Ectodermal cell (in vitro differentiated cells): Measurements from ENCODE around the gene TSGA10IP.

Experiments
- H3K27ac ChIP-seq: 2 replicates; pipeline ENCODE4 v1.7.0; 2013; ENCODE audit warnings: mild to moderate bottlenecking, low read depth, low read length; ENCODE audit not compliant: insufficient read depth, poor library complexity, severe bottlenecking
- H3K27me3 ChIP-seq: 2 replicates; pipeline ENCODE4 v1.7.0; 2013; ENCODE audit warnings: mild to moderate bottlenecking, low read length; ENCODE audit not compliant: insufficient read depth, control insufficient read depth, poor library complexity, severe bottlenecking
- H3K36me3 ChIP-seq: one replicate; pipeline ENCODE4 v1.7.0; 2013; ENCODE audit warnings: low read length; ENCODE audit not compliant: control insufficient read depth, insufficient read depth
- H3K4me1 ChIP-seq: one replicate; pipeline ENCODE4 v1.7.0; 2013; ENCODE audit warnings: low read length; ENCODE audit not compliant: control insufficient read depth, insufficient read depth
- H3K4me3 ChIP-seq: 2 replicates; pipeline ENCODE4 v1.7.0; 2013; ENCODE audit warnings: low read depth, low read length, control low read depth; ENCODE audit not compliant: insufficient read depth
- H3K9me3 ChIP-seq: 2 replicates; pipeline ENCODE4 v1.7.0; 2013; ENCODE audit warnings: mild to moderate bottlenecking, low read length, moderate library complexity; ENCODE audit not compliant: control insufficient read depth
- WGBS, 2 experiments: methylation state at CpG; one replicate each; pipeline ENCODE4 v1.1.7; 2013; ENCODE audit warnings: missing lambda C conversion rate in 2 of 2; 5-methylcytosine and 5-hydroxymethylcytosine counted together

Gene TSGA10IP

DNA sequence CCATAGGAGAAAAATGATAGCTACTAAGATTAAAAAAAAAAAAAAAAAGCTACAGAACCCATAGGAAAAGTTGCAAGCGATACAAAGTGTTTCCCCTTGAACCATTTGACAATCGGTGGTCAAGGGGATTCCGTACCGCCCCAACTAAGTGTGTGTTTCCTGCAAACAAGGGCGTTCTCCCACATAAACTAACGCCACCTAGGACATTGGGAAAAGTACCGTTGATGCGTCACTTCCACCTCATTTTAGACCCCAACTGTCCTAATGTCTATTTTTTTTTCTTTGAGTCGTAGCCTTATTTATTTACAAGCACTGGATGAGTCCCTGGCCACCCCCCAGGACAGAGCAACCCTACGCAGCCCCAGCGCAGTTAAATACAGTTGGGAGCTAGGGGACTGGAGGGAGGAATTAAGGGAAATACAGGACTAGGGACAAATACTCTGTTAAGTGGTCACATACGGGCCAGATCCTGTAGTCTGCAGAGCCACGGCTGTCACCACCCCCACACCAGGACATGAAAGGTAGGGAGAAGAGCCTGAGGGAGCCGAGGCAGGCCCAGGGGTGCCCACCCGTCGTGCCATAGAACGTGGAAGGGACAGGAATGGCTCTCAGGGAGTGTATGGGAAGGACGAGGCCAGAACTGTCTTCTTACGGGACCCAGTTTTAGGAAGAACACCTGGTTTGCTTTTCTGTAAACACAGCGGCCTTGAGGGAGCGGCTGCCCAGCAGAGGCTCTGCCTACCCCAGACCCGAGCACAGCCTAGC lies 37.7 kb downstream of the TSGA10IP start:
- 88% methylated on average over 22 of the region's 22 CpGs for WGBS, 2 experiments
- Histone ChIP-seq H3K4me3 (no peak overlapping the region), H3K9me3 (no peaks in the 10 kb centered on the region), H3K4me1 (no peaks in the 10 kb centered on the region), H3K27ac (no peak overlapping the region), H3K36me3 (peaks cover 9% of the 10 kb centered on the region), H3K27me3 (no peaks in the 10 kb centered on the region)

DNA sequence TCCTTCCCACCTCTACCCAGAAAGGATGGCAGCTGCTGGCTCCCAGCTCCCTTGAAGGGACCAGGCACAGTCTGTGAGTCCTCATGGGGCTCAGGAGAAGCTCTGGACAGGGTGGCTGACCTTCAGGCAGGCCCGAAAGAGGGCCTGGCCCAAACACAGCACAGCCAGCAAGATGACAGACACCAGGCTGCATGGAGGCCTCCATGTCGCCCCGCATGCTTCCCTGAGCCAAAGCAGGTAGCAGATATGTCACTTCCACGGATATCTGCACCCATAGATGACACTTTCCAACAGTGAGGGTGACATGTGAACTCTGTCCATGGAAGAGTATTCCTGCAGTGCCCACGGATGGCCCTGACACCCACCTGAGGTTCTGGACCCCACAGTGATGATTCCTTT lies 38.3 kb downstream of the TSGA10IP start:
- WGBS, 2 experiments: 92 to 93% methylated on average over 5 of the region's 5 CpGs
- Histone ChIP-seq H3K4me1 (no peaks in the 10 kb centered on the region), H3K27ac (no peak overlapping the region), H3K4me3 (no peak overlapping the region), H3K9me3 (no peaks in the 10 kb centered on the region), H3K36me3 (peaks cover 3% of the 10 kb centered on the region), H3K27me3 (no peaks in the 10 kb centered on the region)

DNA sequence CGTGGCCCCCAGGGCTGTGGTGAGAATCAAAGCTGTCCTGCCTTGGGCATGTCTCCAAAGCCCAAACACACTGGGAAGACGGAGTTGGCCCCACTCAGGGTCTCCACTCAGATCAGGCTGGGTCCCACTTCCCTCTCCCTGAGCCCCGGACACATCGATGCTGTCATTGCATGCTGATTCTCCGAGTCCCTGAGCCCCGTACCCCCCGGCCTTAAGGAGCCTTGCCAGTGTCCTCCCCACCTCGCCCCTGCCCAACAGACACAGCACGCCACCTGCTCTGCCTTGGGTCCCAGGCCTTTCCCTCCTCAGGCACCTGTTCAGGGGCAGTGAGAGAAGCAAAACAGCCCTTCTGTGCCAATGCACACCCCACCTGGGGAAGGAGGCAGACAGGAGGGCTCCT lies 42.1 kb downstream of the TSGA10IP start:
- WGBS, 2 experiments: 87% methylated on average over 9 of the region's 9 CpGs
- no peaks in the 10 kb centered on the region for H3K4me1 ChIP-seq

DNA sequence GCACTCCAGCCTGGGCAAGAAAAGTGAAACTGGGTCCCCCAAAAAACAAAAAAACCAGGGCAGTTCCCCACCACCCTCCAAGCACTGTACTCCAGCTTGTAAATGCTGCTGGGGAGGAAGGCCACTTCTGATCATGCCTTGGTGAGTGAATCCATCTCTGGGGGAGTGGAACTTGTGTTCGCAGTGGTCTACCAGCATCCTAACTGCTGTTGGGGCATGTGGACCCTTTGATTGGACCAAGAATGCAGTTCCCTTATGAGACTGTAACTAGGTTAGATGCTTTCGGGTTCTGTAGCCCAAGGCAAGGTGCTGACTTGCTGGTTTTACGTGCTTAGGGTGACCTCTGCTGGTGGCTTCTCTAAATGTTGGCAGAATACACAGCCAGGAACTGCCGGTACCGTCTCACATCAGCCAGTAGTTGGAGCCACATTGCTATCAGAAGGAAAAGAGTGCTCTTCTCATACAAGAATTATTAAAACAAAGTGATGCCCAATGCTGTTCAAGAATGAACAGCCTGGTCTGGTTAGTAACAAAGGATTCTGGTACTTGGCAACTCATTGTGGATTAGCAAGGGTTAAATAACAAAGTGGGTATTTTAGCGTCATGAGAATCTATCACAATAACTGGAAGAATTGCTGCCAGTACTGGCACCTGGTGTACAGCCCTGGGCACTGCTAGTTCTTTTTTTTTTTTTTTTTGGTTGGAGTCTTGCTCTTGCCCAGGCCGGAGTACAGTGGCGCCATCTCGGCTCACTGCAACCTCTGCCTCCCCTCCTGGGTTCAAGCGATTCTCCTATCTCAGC lies 43.7 kb downstream of the TSGA10IP start:
- no peak overlapping the region for H3K4me3 ChIP-seq
- WGBS, 2 experiments: 51 to 53% methylated on average over 10 of the region's 10 CpGs

More for the DNA sequence above, 42.1 kb downstream of the TSGA10IP start:
- no peaks in the 10 kb centered on the region for H3K27me3 ChIP-seq
- H3K9me3 ChIP-seq: no peaks in the 10 kb centered on the region
- H3K4me3 ChIP-seq: no peak overlapping the region
- no peaks in the 10 kb centered on the region for H3K36me3 ChIP-seq
- no peak overlapping the region for H3K27ac ChIP-seq

DNA sequence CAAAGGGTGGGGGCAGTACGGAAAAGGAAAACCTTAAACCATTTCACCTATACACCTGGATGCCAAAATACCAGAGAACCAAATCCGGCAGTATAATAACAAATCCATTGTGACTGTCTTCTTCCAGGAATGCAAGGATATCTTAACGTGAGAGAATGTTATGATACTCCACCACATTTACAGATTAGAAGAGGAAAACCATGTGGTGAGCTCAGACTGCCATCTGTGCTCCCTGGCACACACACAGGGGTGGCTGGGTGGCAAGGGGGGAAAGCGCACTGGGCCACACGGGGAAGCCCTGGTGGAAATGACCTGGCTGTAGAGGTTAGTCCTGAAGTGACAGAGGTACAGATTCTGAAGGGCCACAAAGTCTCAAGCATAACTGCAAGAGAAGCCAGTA lies 46.8 kb downstream of the TSGA10IP start:
- Histone ChIP-seq H3K27me3 (no peaks in the 10 kb centered on the region), H3K36me3 (peaks cover 5% of the 10 kb centered on the region), H3K9me3 (no peaks in the 10 kb centered on the region), H3K4me3 (no peak overlapping the region), H3K4me1 (no peaks in the 10 kb centered on the region), H3K27ac (no peak overlapping the region)
- WGBS, 2 experiments: 93 to 94% methylated on average over 4 to 5 of the region's 5 CpGs

More for the DNA sequence above, 43.7 kb downstream of the TSGA10IP start:
- Histone ChIP-seq H3K9me3 (no peaks in the 10 kb centered on the region), H3K27me3 (no peaks in the 10 kb centered on the region), H3K4me1 (no peaks in the 10 kb centered on the region), H3K27ac (peak overlapping the region; percentile 36), H3K36me3 (no peaks in the 10 kb centered on the region)

DNA sequence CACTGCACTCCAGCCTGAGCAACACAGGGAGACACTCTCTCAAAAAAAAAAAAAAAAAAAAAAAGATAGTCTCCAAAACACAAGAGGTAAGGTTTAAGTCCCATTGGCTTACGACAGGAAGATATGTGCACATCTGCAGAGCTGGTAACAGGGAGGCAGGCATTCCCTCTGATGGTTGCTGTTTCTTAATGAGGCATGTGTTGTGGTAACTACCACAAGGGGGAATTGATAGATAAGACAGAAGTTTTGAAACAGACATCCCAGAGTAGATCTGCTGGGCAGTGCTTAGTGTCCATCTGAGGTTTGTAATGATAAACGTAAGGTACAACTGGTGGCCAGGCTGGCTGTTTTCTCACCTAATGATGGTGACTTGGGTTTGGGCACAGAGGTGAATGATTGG lies 52.0 kb downstream of the TSGA10IP start:
- no peaks in the 10 kb centered on the region for H3K4me1 ChIP-seq
- peaks cover 27% of the 10 kb centered on the region for H3K36me3 ChIP-seq
- no peak overlapping the region for H3K4me3 ChIP-seq
- H3K9me3 ChIP-seq: no peaks in the 10 kb centered on the region
- 95 to 96% methylated on average over 2 of the region's 2 CpGs for WGBS, 2 experiments
- H3K27ac ChIP-seq: no peak overlapping the region
- no peaks in the 10 kb centered on the region for H3K27me3 ChIP-seq

DNA sequence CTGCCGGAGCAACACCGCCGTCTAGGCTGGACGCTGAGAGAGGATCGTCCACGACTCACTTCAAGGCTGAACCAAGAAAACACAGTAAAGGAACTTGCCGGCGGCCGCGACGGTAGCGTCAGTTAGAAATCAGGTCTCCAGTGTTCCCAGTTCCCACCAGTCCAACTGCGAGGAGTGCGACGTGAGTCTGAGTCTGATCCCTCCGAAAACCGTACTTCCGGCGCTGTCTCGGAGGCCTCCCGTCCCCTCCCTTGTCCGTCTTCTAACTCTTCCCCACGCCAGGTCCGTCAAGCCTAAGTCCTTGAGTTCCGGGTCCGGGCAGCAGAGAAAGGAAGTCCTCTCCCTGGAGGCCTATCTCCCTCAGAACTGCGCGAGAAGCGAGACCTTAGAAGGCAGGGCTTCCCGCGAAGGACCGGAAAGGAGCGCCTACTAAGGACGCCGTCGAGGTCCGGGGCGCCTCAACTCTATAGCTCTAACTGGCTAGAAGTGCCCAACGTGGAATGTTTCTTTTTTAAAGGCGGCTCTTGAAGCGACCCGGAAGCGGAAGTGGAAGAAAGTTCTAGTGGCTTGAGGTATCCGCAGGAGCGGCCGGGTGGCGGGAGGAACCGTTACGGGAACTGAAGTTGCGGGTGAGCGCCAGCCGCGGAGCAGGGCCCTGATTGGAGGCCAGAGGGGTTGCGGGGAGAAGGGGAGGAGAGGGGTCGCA lies 56.8 kb downstream of the TSGA10IP start, which contains the start of the genes BANF1 and EIF1AD:
Gene BANF1 (plus strand): TSS at position 562 of the 706 bp plus-strand sequence. CDS start 748 bp downstream, outside the sequence.
Gene EIF1AD (minus strand): TSS at position 216 of the 706 bp plus-strand sequence. CDS start 1,768 bp downstream, outside the sequence.
- peaks cover 38% of the 10 kb centered on the region for H3K36me3 ChIP-seq
- no peaks in the 10 kb centered on the region for H3K9me3 ChIP-seq

DNA sequence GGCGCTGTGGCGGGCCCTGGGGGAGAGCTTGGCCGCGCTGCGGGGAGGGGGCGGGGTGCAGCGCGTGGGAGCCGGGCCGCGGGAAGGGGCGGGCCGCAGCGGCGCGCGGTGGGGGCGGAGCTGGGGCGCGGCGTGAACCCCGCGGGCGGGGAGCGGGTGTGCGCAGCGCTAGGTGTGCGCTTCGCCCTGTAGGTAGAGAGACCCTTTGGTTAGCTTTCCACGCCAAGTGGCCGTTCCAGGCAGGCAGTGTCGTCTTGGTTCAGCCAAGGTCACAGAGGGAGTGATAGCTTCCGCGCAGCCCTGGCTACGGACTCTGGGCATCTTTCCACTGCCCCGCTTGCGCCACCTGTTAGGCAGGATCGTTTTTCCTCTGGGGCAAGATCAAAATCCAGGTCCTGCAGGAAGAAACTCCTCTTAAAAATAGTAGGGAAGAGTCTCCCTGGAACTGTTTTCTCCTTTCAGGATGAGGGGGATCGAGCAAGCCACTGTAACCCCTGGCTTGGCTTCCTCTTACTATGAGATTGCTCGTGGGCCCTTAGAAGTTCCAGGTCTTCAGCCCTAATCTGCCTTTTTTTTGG lies 57.5 kb downstream of the TSGA10IP start:
- Histone ChIP-seq H3K4me3 (peak overlapping the region; percentile 96), H3K27me3 (no peaks in the 10 kb centered on the region), H3K4me1 (peaks cover 7% of the 10 kb centered on the region), H3K27ac (peak overlapping the region; percentile 96), H3K36me3 (peaks cover 36% of the 10 kb centered on the region), H3K9me3 (no peaks in the 10 kb centered on the region)
- 1% methylated on average over 40 of the region's 40 CpGs for WGBS, 2 experiments

More for the DNA sequence above, 56.8 kb downstream of the TSGA10IP start, which contains the start of the genes BANF1 and EIF1AD:
- WGBS, 2 experiments: 0% methylated on average over 55 of the region's 55 CpGs
- Histone ChIP-seq H3K27ac (peak within 1 kb of the TSS; percentile 96), H3K4me1 (peaks cover 4% of the 10 kb centered on the region), H3K4me3 (peak within 1 kb of the TSS; percentile 96), H3K27me3 (no peaks in the 10 kb centered on the region)

DNA sequence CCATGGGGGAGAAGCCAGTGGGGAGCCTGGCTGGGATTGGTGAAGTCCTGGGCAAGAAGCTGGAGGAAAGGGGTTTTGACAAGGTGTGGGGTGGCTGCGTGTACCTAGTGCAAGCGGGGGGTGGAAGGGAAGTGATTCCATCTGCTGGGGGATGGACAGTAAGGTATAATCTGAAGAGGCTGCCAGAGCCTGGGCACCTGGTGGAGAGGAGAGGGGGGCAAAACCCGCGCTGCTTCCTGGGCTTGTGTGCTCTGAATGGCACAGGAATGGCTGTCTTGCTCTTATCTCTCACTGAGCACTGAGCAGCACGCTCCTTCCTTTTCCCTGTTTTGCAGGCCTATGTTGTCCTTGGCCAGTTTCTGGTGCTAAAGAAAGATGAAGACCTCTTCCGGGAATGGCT lies 58.0 kb downstream of the TSGA10IP start:
- no peak overlapping the region for H3K27ac ChIP-seq
- H3K4me1 ChIP-seq: peaks cover 7% of the 10 kb centered on the region
- WGBS, 2 experiments: 88 to 91% methylated on average over 6 of the region's 6 CpGs
- no peaks in the 10 kb centered on the region for H3K27me3 ChIP-seq
- H3K4me3 ChIP-seq: peak overlapping the region; percentile 96
- no peaks in the 10 kb centered on the region for H3K9me3 ChIP-seq
- peaks cover 31% of the 10 kb centered on the region for H3K36me3 ChIP-seq
